ENCODE measurements around the gene WSCD1.
A peak's percentile ranks its signal among the peaks of the same experiment; 100 is the strongest.

The WSCD1 gene

DNA sequence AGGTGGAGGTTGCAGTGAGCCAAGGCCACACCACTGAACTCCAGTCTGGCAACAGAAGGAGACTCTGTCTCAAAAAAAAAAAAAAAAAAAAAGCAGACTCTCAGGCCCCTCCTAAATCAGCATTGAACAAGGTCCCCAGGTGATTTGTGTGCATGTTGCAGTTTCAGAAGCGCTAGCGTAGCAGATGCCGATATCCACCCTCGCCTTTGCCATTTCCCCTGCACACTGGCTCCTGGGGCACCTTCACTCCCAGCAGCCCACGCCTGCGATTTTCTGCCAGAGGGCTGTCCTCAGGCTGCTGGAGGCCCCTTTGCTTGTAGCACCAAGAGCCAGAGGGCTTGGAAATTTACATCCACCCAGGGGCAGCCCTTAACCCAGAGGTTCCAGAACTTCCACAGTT, 95.6 kb downstream of the WSCD1 start:
- peak overlapping the region; percentile 44 for H3K18ac ChIP-seq (ENCODE audit: low read length)
- no peak overlapping the region for H3K27ac ChIP-seq (replicated peaks; ENCODE audit: low read length)
- no peaks in the 10 kb centered on the region for H3K9me3 ChIP-seq (replicated peaks in 1 of 2; ENCODE audit: control insufficient read depth in 2 of 2, insufficient read depth in 1 of 2, low read depth in 1 of 2, low read length in 2 of 2)
- no peak overlapping the region for H3K4ac ChIP-seq (ENCODE audit: low read length)
- no peak overlapping the region for H2AK5ac ChIP-seq (ENCODE audit: low read depth, low read length)
- no peak for DNase-seq (ENCODE audit: low spot score)
- no peak overlapping the region for H2AFZ ChIP-seq (ENCODE audit: low read length)
- no peak overlapping the region for H3K23ac ChIP-seq (ENCODE audit: low read depth, low read length, poor library complexity)
- H3K4me3 ChIP-seq (ENCODE audit: low read length in 2 of 2): no peak overlapping the region
- no peaks in the 10 kb centered on the region for H3K36me3 ChIP-seq (replicated peaks in 1 of 2; ENCODE audit: control insufficient read depth in 2 of 2, insufficient read depth in 2 of 2, low read length in 2 of 2)
- H4K91ac ChIP-seq (ENCODE audit: low read depth, low read length, poor library complexity): no peak overlapping the region
- no peak overlapping the region for H4K8ac ChIP-seq (ENCODE audit: low read depth, low read length)
- H3K27me3 ChIP-seq (ENCODE audit: control insufficient read depth in 3 of 3, insufficient read depth in 3 of 3, low read depth in 1 of 3, low read length in 3 of 3): no peaks in the 10 kb centered on the region
- no CpG with 5 or more reads among the region's 6 CpGs for WGBS, 2 donors (ENCODE audit: extremely low coverage in 2 of 2, insufficient read length in 2 of 2, insufficient replicate concordance in 1 of 2)
- H2BK5ac ChIP-seq (ENCODE audit: low read length): no peak overlapping the region
- no peak overlapping the region for H2BK15ac ChIP-seq (ENCODE audit: low read length)
- H2BK12ac ChIP-seq (ENCODE audit: low read length): no peak overlapping the region
- no peak overlapping the region for H3K4me2 ChIP-seq (ENCODE audit: insufficient read depth, low read length, poor library complexity, severe bottlenecking)
- H2BK120ac ChIP-seq (ENCODE audit: low read depth, low read length): peak overlapping the region; percentile 24
- no peak overlapping the region for H3K9ac ChIP-seq (ENCODE audit: low read depth, low read length, poor library complexity)
- no peaks in the 10 kb centered on the region for H3K79me1 ChIP-seq (ENCODE audit: low read depth, low read length)
- peaks cover 21 to 42% of the 10 kb centered on the region in 2 donors for H3K4me1 ChIP-seq (ENCODE audit: control insufficient read depth in 2 of 2, insufficient read depth in 1 of 2, low read depth in 1 of 2, low read length in 2 of 2)
- no peak overlapping the region for H3K14ac ChIP-seq (ENCODE audit: low read length)

DNA sequence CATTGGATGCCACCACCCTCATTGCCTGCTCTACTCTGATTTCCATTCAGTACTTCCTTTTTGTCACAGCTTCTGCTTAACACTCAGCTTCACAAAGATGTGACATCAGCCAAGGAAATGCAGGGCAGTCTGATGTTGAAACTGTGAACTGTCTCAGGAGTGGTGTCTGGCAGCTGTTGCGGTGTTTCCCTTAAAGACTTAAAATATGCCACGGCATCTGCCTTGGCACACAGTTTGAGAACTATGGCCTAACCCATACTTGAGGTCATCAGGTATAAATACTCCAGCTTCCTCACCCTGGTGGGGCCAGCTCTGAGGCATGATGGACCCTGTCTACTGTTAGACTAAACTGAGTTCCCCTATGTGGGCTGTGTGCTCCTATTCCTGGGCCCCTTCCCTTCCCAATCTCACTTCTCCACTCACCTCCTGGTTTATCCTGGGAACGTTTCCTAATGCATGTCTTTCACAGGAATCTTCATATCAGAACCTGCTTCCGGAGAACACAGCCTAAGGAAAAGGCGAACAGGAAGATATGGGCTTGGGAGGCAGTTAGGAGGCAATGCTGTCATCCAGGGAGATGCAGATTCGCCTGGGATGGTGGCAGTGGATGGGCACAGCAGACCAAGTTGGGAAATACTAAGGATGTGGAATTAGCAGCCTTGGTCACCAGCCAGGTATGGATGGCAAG, 96.5 kb downstream of the WSCD1 start:
- Histone ChIP-seq H3K18ac (ENCODE audit: low read length) (no peak overlapping the region), H3K79me1 (ENCODE audit: low read depth, low read length) (no peaks in the 10 kb centered on the region), H3K36me3 (replicated peaks in 1 of 2; ENCODE audit: control insufficient read depth in 2 of 2, insufficient read depth in 2 of 2, low read length in 2 of 2) (no peaks in the 10 kb centered on the region), H2BK120ac (ENCODE audit: low read depth, low read length) (no peak overlapping the region), H3K27ac (replicated peaks; ENCODE audit: low read length) (no peak overlapping the region), H3K4me3 (ENCODE audit: low read length in 2 of 2) (no peak overlapping the region), H3K4me2 (ENCODE audit: insufficient read depth, low read length, poor library complexity, severe bottlenecking) (no peak overlapping the region), H4K8ac (ENCODE audit: low read depth, low read length) (no peak overlapping the region), H3K4ac (ENCODE audit: low read length) (no peak overlapping the region), H2BK5ac (ENCODE audit: low read length) (no peak overlapping the region), H3K27me3 (ENCODE audit: control insufficient read depth in 3 of 3, insufficient read depth in 3 of 3, low read depth in 1 of 3, low read length in 3 of 3) (no peaks in the 10 kb centered on the region), H4K91ac (ENCODE audit: low read depth, low read length, poor library complexity) (no peak overlapping the region), H3K14ac (ENCODE audit: low read length) (no peak overlapping the region), H2AFZ (ENCODE audit: low read length) (no peak overlapping the region), H3K9ac (ENCODE audit: low read depth, low read length, poor library complexity) (no peak overlapping the region), H3K4me1 (ENCODE audit: control insufficient read depth in 2 of 2, insufficient read depth in 1 of 2, low read depth in 1 of 2, low read length in 2 of 2) (peaks cover 21 to 33% of the 10 kb centered on the region in 2 donors), H2AK5ac (ENCODE audit: low read depth, low read length) (no peak overlapping the region), H3K9me3 (replicated peaks in 1 of 2; ENCODE audit: control insufficient read depth in 2 of 2, insufficient read depth in 1 of 2, low read depth in 1 of 2, low read length in 2 of 2) (no peaks in the 10 kb centered on the region), H2BK12ac (ENCODE audit: low read length) (no peak overlapping the region), H2BK15ac (ENCODE audit: low read length) (no peak overlapping the region), H3K23ac (ENCODE audit: low read depth, low read length, poor library complexity) (no peak overlapping the region)
- DNase-seq (ENCODE audit: low spot score): no peak
- WGBS, 2 donors (ENCODE audit: extremely low coverage in 2 of 2, insufficient read length in 2 of 2, insufficient replicate concordance in 1 of 2): no CpG with 5 or more reads among the region's 6 CpGs

- Histone ChIP-seq H3K9ac (ENCODE audit: low read depth, low read length, poor library complexity) (no peak overlapping the region), H3K4me3 (ENCODE audit: low read length in 2 of 2) (no peak overlapping the region), H4K8ac (ENCODE audit: low read depth, low read length) (no peak overlapping the region), H3K36me3 (replicated peaks in 1 of 2; ENCODE audit: control insufficient read depth in 2 of 2, insufficient read depth in 2 of 2, low read length in 2 of 2) (no peaks in the 10 kb centered on the region), H3K79me1 (ENCODE audit: low read depth, low read length) (no peaks in the 10 kb centered on the region), H2AFZ (ENCODE audit: low read length) (peak overlapping the region; percentile 39), H3K27ac (replicated peaks; ENCODE audit: low read length) (no peak overlapping the region), H3K4me1 (ENCODE audit: control insufficient read depth in 2 of 2, insufficient read depth in 1 of 2, low read depth in 1 of 2, low read length in 2 of 2) (peaks cover 21 to 22% of the 10 kb centered on the region in 2 donors), H4K91ac (ENCODE audit: low read depth, low read length, poor library complexity) (no peak overlapping the region), H3K27me3 (ENCODE audit: control insufficient read depth in 3 of 3, insufficient read depth in 3 of 3, low read depth in 1 of 3, low read length in 3 of 3) (no peaks in the 10 kb centered on the region), H3K18ac (ENCODE audit: low read length) (no peak overlapping the region), H2BK15ac (ENCODE audit: low read length) (no peak overlapping the region), H2BK12ac (ENCODE audit: low read length) (no peak overlapping the region), H3K9me3 (replicated peaks in 1 of 2; ENCODE audit: control insufficient read depth in 2 of 2, insufficient read depth in 1 of 2, low read depth in 1 of 2, low read length in 2 of 2) (no peaks in the 10 kb centered on the region), H3K23ac (ENCODE audit: low read depth, low read length, poor library complexity) (no peak overlapping the region), H2BK5ac (ENCODE audit: low read length) (no peak overlapping the region), H3K14ac (ENCODE audit: low read length) (no peak overlapping the region), H3K4ac (ENCODE audit: low read length) (no peak overlapping the region), H2BK120ac (ENCODE audit: low read depth, low read length) (no peak overlapping the region), H2AK5ac (ENCODE audit: low read depth, low read length) (no peak overlapping the region), H3K4me2 (ENCODE audit: insufficient read depth, low read length, poor library complexity, severe bottlenecking) (no peak overlapping the region)
- no peak for DNase-seq (ENCODE audit: low spot score)
- WGBS, 2 donors (ENCODE audit: extremely low coverage in 2 of 2, insufficient read length in 2 of 2, insufficient replicate concordance in 1 of 2): no CpG with 5 or more reads among the region's 6 CpGs
Observed at GRCh38 chr17:6168296-6168695, 98.1 kb downstream of the WSCD1 start.

GRCh38 chr17:6170349-6170748, 100.2 kb downstream of the WSCD1 start:
- Histone ChIP-seq H3K18ac (ENCODE audit: low read length) (no peak overlapping the region), H4K8ac (ENCODE audit: low read depth, low read length) (no peak overlapping the region), H3K27ac (replicated peaks; ENCODE audit: low read length) (no peak overlapping the region), H3K36me3 (replicated peaks in 1 of 2; ENCODE audit: control insufficient read depth in 2 of 2, insufficient read depth in 2 of 2, low read length in 2 of 2) (no peaks in the 10 kb centered on the region), H4K91ac (ENCODE audit: low read depth, low read length, poor library complexity) (no peak overlapping the region), H3K9ac (ENCODE audit: low read depth, low read length, poor library complexity) (no peak overlapping the region), H2BK120ac (ENCODE audit: low read depth, low read length) (no peak overlapping the region), H2BK5ac (ENCODE audit: low read length) (no peak overlapping the region), H2BK12ac (ENCODE audit: low read length) (no peak overlapping the region), H3K79me1 (ENCODE audit: low read depth, low read length) (no peaks in the 10 kb centered on the region), H3K27me3 (ENCODE audit: control insufficient read depth in 3 of 3, insufficient read depth in 3 of 3, low read depth in 1 of 3, low read length in 3 of 3) (no peaks in the 10 kb centered on the region), H3K4ac (ENCODE audit: low read length) (no peak overlapping the region), H2AFZ (ENCODE audit: low read length) (no peak overlapping the region), H3K9me3 (replicated peaks in 1 of 2; ENCODE audit: control insufficient read depth in 2 of 2, insufficient read depth in 1 of 2, low read depth in 1 of 2, low read length in 2 of 2) (no peaks in the 10 kb centered on the region), H2BK15ac (ENCODE audit: low read length) (no peak overlapping the region), H3K4me2 (ENCODE audit: insufficient read depth, low read length, poor library complexity, severe bottlenecking) (no peak overlapping the region), H3K4me3 (ENCODE audit: low read length in 2 of 2) (no peak overlapping the region), H3K4me1 (ENCODE audit: control insufficient read depth in 2 of 2, insufficient read depth in 1 of 2, low read depth in 1 of 2, low read length in 2 of 2) (peaks cover 17 to 32% of the 10 kb centered on the region in 2 donors), H2AK5ac (ENCODE audit: low read depth, low read length) (no peak overlapping the region), H3K23ac (ENCODE audit: low read depth, low read length, poor library complexity) (no peak overlapping the region), H3K14ac (ENCODE audit: low read length) (no peak overlapping the region)
- no CpG with 5 or more reads among the region's 4 CpGs for WGBS, 2 donors (ENCODE audit: extremely low coverage in 2 of 2, insufficient read length in 2 of 2, insufficient replicate concordance in 1 of 2)
- no peak for DNase-seq (ENCODE audit: low spot score)

All from neuronal stem cell (in vitro differentiated cells).